ENCODE data around the gene APOA5. TPM values are rescaled to one million over a fixed set of nuclear protein-coding genes. Genes with fewer than 3 reads are reported as not detected.

APOA5 gene
- total RNA-seq, 1 experiment from 2014 or later, result not detected

DNA sequence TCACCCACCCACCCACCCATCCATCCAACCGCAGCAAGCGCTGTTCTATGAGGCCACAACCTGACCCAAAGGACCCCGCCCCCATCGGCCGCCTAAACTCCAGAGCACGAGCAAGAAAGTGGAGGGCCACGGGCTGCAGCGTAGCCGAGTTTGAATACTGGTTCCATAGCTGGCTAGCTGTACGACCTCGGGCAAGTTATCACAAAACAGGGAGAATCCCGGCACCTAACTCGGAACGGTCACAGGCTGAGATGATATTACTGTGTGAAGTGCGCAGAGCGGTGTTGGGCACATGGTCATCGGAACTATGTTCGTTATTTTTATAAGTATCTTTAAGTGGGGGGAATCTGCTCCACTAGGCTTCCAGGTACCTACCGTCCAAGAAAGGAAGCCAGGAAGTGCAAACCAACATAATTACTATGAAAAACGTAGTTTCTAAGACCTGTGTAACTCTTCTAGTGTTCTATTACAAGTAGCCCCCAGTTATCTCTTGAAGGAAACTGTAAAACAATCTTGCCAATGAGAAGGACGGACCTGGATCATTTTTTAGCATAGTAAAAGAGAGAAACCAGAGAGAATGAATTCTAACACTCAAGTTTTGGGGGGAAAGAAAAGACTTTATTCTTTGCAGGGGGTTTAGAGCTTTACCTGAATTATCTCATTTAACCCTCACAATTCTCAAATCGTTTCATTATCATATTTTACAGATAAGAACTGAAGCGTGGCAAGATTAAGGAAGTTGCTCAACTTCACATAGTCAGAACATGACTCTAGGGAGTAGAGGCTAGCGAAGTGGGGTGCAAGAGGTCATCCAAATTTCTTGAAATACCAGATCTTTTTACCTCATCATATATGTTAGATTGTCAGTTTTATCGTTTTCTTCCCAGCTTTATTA is 18.2 kb downstream of the APOA5 start:
- CTCF ChIA-PET, result interaction anchor here (1.2 kb wide), 1 partner anchor 62 kb away, joined by 5 read pairs; no protein-coding TSS in a partner anchor
- POLR2A ChIA-PET (ENCODE audit: unreplicated experiment), result interaction anchor here (0.5 to 0.6 kb wide), 2 partner anchors 144 to 399 kb away, joined by 3 to 5 read pairs; no protein-coding TSS in a partner anchor
- DNase-seq, result peak in 1 of 2 experiments; percentile 79
- TF ChIP-seq EZH2 (IDR thresholded peaks at IDR 0.05; ENCODE audit: low read depth) (no peak), CTCF (conservative IDR thresholded peaks at IDR 0.05) (no peak)
- intact Hi-C loops (cut with micrococcal nuclease; ENCODE audit: unreplicated experiment), result loop anchor here (1.0 to 5.0 kb wide), 2 partner anchors 334 to 453 kb away; no protein-coding TSS in a partner anchor
- Histone ChIP-seq H3K4me3 (peak overlapping the region; percentile 91), H3K4me1 (replicated peaks; ENCODE audit: insufficient read depth) (peaks cover 32% of the 10 kb centered on the region), H3K36me3 (ENCODE audit: low read depth) (peaks cover 23% of the 10 kb centered on the region; the same call in 1 of the 2 replicates), H2AFZ (peak overlapping the region; percentile 80), H3K79me2 (ENCODE audit: low read depth) (peaks cover 25% of the 10 kb centered on the region), H3K4me2 (peak overlapping the region; percentile 84), H3K27me3 (ENCODE audit: insufficient read depth, low read depth) (no peaks in the 10 kb centered on the region), H3F3A (ENCODE audit: insufficient read depth, low read depth) (peaks cover 28% of the 10 kb centered on the region), H3K9me2 (ENCODE audit: insufficient read depth) (no peaks in the 10 kb centered on the region), H3K9me3 (ENCODE audit: insufficient read depth, low read depth) (no peaks in the 10 kb centered on the region), H3K27ac (peak overlapping the region; percentile 67), H4K20me1 (ENCODE audit: insufficient read depth) (no peaks in the 10 kb centered on the region)
- TSS peak; percentile 93 for BruUV-seq (replicated peaks)

GRCh38 chr11:116772443-116773202 is 19.1 kb downstream of the APOA5 start, which contains the start of gene BUD13:
Gene BUD13 (minus strand): TSS chr11:116772987. CDS start chr11:116772964, 23 bp downstream.
- intact Hi-C loops (cut with micrococcal nuclease; ENCODE audit: unreplicated experiment), result loop anchor here (1.0 to 5.0 kb wide), 2 partner anchors 335 to 454 kb away; no protein-coding TSS in a partner anchor
- ChIA-PET POLR2A (ENCODE audit: unreplicated experiment) (no interaction called here), CTCF (interaction anchor here (0.8 to 1.2 kb wide), 2 partner anchors 23 to 63 kb away, joined by 3 to 5 read pairs; no protein-coding TSS in a partner anchor)
- H3K4me1 ChIP-seq (replicated peaks; ENCODE audit: insufficient read depth), result peaks cover 32% of the 10 kb centered on the region
- H3K9me2 ChIP-seq (ENCODE audit: insufficient read depth), result no peaks in the 10 kb centered on the region
- H3K4me2 ChIP-seq, result peak within 1 kb of the TSS; percentile 100
- H3K9me3 ChIP-seq (ENCODE audit: insufficient read depth, low read depth), result no peaks in the 10 kb centered on the region
- peaks cover 24% of the 10 kb centered on the region for H3K36me3 ChIP-seq (ENCODE audit: low read depth)
- peak within 1 kb of the TSS; percentile 90 for H2AFZ ChIP-seq
- peaks cover 25% of the 10 kb centered on the region for H3K79me2 ChIP-seq (ENCODE audit: low read depth)
- peak within 1 kb of the TSS; percentile 91 for H3K4me3 ChIP-seq
- peak within 1 kb of the TSS; percentile 69 for H3K27ac ChIP-seq
- H4K20me1 ChIP-seq (ENCODE audit: insufficient read depth), result no peaks in the 10 kb centered on the region
- no peaks in the 10 kb centered on the region for H3K27me3 ChIP-seq (ENCODE audit: insufficient read depth, low read depth)
- TF ChIP-seq EZH2 (IDR thresholded peaks at IDR 0.05; ENCODE audit: low read depth), result no peak
- no peak for TF ChIP-seq CTCF (conservative IDR thresholded peaks at IDR 0.05)
- peaks cover 25% of the 10 kb centered on the region for H3F3A ChIP-seq (ENCODE audit: insufficient read depth, low read depth)
- TSS peak; percentile 57 for BruUV-seq (replicated peaks)
- peak; percentile 76 to 90 for DNase-seq

DNA sequence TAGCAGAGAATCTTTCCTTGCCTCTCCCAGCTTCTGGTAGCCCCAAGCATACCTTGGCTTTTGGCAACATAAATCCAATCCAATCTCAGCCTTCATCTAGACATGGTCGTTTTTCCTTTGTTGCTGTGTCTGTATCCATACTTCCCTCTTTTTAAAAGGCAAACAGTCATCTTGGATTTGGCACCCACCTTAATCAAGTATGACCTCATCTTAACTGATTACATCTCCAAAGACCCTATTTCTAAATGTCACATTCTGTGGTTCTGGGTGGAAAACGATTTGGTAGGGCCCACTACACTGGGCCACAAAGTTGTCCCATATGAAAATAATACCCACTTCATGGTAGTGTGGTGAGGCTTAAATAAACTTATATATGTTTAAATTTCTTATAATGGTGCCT is 19.7 kb downstream of the APOA5 start:
- Histone ChIP-seq H3K4me3 (peak overlapping the region; percentile 91), H3F3A (ENCODE audit: insufficient read depth, low read depth) (peaks cover 22% of the 10 kb centered on the region), H4K20me1 (ENCODE audit: insufficient read depth) (no peaks in the 10 kb centered on the region), H3K27me3 (ENCODE audit: insufficient read depth, low read depth) (no peaks in the 10 kb centered on the region), H3K27ac (peak overlapping the region; percentile 69), H2AFZ (peak overlapping the region; percentile 90), H3K9me3 (ENCODE audit: insufficient read depth, low read depth) (no peaks in the 10 kb centered on the region), H3K79me2 (ENCODE audit: low read depth) (peaks cover 25% of the 10 kb centered on the region), H3K4me2 (peak overlapping the region; percentile 100), H3K9me2 (ENCODE audit: insufficient read depth) (no peaks in the 10 kb centered on the region), H3K36me3 (ENCODE audit: low read depth) (peaks cover 24% of the 10 kb centered on the region), H3K4me1 (replicated peaks; ENCODE audit: insufficient read depth) (peaks cover 32% of the 10 kb centered on the region)
- intact Hi-C loops (cut with micrococcal nuclease; ENCODE audit: unreplicated experiment), result loop anchor here (5.0 kb wide), 1 partner anchor 335 kb away; no protein-coding TSS in a partner anchor
- ChIA-PET POLR2A (ENCODE audit: unreplicated experiment) (no interaction called here), CTCF (interaction anchor here (0.8 kb wide), 1 partner anchor 24 kb away, joined by 3 read pairs; no protein-coding TSS in a partner anchor)
- TF ChIP-seq CTCF (conservative IDR thresholded peaks at IDR 0.05) (no peak), EZH2 (IDR thresholded peaks at IDR 0.05; ENCODE audit: low read depth) (no peak)
- BruUV-seq (replicated peaks), result no TSS peak
- DNase-seq, result no peak

Data from PC-9 (cell line).